Stimulated activated naive CD8-positive, alpha-beta T cell treated with anti-CD3 and anti-CD28 coated beads, Interleukin-15, Interleukin-2, amounts not matched to agents 100 ng/mL and 50 ng/mL, for 24 hours (primary cell): ENCODE measurements around the gene AMD1.

Source experiments
- H3K27ac Mint-ChIP-seq: one replicate; pipeline ENCODE4 v1.8.0; 2021; ENCODE audit warnings: mild to moderate bottlenecking, mixed read lengths
- H3K27me3 Mint-ChIP-seq: one replicate; pipeline ENCODE4 v1.8.0; 2021; ENCODE audit warnings: mixed read lengths
- H3K36me3 Mint-ChIP-seq: one replicate; pipeline ENCODE4 v1.8.0; 2021; ENCODE audit warnings: low read depth, mixed read lengths
- H3K4me1 Mint-ChIP-seq: one replicate; pipeline ENCODE4 v1.8.0; 2021; ENCODE audit warnings: low read depth, mixed read lengths
- H3K4me3 Mint-ChIP-seq: one replicate; pipeline ENCODE4 v1.8.0; 2021; ENCODE audit warnings: mild to moderate bottlenecking, mixed read lengths
- H3K9me3 Mint-ChIP-seq: one replicate; pipeline ENCODE4 v1.8.0; 2021; ENCODE audit warnings: mixed read lengths

Gene AMD1

GRCh38 chr6:110944681-110945151, 70.1 kb downstream of the AMD1 start:
- peaks cover 17% of the 10 kb centered on the region for H3K4me1 Mint-ChIP-seq
- H3K27me3 Mint-ChIP-seq = no peaks in the 10 kb centered on the region
- no peak overlapping the region for H3K4me3 Mint-ChIP-seq
- peak overlapping the region; percentile 87 for H3K27ac Mint-ChIP-seq
- H3K9me3 Mint-ChIP-seq = no peaks in the 10 kb centered on the region
- H3K36me3 Mint-ChIP-seq = no peaks in the 10 kb centered on the region
